GM18951 (cell line): ENCODE data around the gene SULT1A2.
"Not testable (repeated sequence)": the region's sequence is repeated elsewhere in the genome, so short reads cannot be mapped to it uniquely, and the experiment has no call there.

Source experiments
- POLR2A ChIP-seq: IDR thresholded peaks from 4 replicates; pipeline ENCODE4 v1.6.1; 2011; ENCODE audit warnings: mild to moderate bottlenecking; ENCODE audit not compliant: insufficient read length, insufficient read depth; ENCODE audit errors: extremely low read depth
- in situ Hi-C: fragments of 300-500 bp; cut with MboI; formaldehyde crosslinking; loops from one replicate; pipeline ENCODE4 v1.12.0; 2022; ENCODE audit warnings: low sequenced_read_pairs, mixed read lengths, inconsistent platforms; ENCODE audit not compliant: unreplicated experiment

SULT1A2 gene

DNA sequence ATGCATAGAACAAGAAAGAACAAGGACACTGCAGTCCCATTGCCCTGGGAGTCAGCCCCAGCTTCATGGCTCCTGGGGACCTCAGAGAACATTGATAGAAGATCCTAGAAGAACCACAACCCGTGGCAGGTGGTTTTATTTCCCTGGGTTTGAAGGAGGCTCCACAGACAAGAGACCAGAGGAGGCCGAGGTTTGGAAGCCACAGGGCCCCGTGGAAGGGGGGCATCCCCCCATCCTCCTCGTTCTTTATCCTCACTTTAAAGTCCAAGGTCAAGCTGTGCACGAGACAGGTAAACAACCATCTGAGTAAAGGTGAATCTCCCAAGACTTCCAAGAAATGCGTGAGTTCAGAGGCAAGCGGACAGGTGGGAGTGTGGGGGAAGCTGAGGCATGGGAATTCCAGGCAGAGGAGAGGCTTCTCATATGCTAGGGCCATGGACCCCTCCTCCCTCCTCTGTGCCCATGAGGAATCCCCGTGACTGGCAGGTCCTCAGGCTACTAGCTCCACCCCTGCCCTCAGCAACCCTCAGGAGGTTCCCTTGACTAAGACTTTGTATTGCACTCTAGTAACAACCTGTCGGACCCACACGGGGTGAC is 13.8 kb upstream of the SULT1A2 start:
- TF ChIP-seq POLR2A = no peak
- in situ Hi-C loops = no loop called here

DNA sequence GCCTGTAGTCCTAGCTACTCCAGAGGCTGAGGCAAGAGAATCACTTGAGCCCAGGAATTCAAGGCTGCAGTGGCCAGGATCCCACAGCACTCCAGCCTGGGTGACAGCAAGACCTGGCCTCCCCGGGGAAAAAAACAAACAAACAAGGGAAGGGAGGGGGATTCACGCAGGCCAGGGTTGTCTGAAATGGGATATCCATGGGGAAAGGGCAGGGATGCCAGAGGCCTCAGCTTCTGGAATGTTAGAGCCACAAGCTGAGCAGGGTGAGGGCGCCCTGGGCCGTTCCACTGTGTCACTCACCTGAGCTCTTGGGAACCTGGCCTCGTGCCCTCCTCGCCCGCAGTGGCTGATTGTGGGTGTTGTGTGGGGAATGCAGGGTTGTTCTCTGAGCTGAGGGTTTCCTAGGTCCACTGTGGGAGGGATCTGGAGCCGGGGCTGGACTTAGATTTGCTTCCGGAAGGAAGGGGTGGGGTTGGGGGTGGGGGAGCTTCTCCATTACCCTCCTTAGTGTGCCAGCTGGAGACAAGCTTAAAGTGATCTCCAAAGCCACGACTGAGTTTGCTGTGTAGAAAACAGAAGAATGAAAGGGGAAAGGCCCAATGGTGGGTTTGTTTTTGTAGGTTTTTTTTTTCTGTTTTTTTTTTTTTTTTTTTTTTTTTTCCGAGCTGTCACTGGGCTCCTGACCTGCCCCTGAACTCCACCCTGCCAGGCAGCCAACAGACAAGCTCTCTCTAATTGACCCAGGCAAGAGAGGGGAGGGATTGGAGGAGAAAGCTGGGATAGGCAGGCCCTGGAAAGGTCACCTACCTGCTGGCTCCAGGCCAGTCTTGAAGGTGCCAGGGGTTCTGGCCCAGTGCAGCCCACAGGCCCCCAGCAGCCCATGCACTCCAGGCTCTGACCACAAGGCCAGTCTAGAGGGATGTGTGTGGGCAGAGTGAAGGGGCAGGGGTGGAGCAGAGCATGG is 13.1 kb upstream of the SULT1A2 start, which contains the start of gene SULT1A1:
TSS of gene SULT1A1 (minus strand) at position 414 of the 964 bp plus-strand sequence. CDS start 1,189 bp downstream, outside the sequence.
- TF ChIP-seq POLR2A = no peak

DNA sequence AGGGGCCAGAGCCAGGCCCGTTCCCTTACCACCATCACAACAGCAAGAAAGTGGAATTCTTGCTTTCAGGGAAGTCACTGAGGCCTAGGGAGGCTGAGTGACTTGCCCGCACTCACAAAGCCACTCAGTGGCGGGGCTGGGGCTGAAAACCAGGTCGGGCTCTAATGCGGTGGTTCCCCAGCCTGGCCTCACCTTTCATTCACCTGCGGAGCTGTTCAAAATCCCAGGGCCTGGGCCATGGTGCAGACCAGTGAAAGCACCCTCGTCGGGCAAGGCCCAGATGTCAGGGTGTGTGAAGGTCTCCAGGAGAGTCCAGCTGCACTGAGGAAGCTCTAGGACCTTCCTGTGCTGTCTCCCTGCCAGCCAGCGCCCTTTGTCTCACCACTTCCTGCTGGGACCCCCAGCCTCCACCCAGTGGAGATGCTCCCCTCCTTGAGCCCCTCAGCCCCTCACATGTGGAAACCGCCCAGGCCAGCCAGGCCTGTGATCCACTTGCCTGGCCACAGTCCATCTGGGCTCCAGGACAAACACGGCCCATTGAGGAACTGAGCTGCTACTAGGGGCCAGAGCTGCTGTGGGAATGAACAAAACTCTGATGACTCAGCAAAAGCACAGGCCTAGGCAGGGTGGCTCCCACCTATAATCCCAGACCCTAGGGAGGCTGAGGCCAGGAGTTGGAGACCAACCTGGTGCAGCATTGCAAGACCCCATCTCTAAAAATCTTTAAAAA is 12.2 kb upstream of the SULT1A2 start:
- in situ Hi-C loops = not testable (repeated sequence)

More for the DNA sequence above, 13.1 kb upstream of the SULT1A2 start, which contains the start of gene SULT1A1:
- in situ Hi-C loops = no loop called here

DNA sequence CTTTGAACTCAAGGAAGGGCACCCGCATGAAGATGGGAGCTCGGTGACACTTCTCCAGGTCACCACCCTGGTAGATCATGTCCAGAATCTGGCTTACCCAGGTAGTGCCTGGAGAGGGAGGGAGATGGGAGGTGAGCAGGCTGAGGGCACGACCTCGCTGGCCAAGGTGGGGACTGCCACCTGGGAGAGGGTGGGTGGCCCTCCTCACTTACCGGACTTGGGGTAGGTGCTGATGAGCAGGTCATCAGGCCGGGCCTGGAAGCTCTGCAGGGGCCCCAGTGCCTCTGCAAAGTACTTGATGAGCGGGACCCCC is 11.6 kb upstream of the SULT1A2 start:
- in situ Hi-C loops = not testable (repeated sequence)

DNA sequence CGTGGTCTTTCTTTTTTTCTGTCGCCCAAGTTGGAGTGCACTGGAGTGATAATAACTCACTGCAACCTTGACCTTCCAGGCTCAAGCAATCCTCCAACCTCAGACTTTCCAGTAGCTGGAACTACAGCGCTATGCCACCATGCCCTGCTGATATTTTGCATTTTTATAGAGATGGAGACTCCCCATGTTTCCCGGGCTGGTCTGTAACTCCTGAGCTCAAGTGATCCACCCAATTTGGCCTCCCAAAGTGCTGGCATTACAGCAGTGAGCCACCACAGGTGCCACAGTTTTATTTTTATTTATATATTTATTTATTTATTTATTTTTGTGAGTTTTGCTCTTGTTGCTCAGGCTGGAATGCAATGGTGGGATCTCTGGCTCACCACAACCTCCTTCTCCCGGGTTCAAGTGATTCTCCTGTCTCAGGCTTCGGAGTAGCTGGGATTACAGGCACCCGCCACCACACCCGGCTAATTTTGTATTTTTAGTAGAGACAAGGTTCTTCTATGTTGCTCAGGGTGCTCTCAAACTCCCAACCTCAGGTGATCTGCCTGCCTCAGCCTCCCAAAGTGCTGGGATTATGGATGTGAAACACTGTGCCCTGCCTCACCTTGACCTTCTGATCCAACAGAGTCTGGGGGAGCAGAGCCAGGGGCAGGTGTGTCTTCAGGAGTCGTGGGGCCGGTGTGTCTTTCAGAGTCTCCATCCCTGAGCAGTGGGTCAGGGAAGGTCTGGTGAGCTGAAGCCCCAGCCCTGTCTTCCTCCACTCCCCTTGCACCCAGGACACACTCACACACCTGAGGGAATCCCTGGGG is 11.0 kb upstream of the SULT1A2 start:
- in situ Hi-C loops = not testable (repeated sequence)

DNA sequence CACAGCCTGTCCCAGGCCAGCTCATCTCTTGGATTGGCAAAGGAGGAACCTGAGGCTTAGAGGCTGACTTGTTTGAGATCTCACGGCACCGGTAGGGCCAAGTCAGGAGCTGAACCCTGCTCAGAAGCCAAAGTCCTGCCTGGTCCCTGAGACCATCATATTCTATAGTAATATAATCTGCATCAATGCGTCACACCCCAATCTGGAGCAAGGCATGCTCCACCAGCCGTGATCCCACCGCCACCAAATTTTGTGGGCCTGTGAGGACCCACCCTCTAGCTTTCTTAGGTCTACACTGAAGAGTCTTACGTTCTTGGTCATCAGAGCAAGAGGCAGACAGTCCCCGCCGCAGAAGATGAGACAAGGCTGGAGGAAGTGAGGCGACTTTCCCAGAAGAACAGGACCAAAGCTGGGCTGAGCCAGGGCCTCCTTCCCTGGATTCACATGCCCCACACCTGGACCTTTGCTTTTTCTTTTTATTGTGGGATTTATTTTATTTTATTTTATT is 10.3 kb upstream of the SULT1A2 start:
- in situ Hi-C loops = no loop called here

DNA sequence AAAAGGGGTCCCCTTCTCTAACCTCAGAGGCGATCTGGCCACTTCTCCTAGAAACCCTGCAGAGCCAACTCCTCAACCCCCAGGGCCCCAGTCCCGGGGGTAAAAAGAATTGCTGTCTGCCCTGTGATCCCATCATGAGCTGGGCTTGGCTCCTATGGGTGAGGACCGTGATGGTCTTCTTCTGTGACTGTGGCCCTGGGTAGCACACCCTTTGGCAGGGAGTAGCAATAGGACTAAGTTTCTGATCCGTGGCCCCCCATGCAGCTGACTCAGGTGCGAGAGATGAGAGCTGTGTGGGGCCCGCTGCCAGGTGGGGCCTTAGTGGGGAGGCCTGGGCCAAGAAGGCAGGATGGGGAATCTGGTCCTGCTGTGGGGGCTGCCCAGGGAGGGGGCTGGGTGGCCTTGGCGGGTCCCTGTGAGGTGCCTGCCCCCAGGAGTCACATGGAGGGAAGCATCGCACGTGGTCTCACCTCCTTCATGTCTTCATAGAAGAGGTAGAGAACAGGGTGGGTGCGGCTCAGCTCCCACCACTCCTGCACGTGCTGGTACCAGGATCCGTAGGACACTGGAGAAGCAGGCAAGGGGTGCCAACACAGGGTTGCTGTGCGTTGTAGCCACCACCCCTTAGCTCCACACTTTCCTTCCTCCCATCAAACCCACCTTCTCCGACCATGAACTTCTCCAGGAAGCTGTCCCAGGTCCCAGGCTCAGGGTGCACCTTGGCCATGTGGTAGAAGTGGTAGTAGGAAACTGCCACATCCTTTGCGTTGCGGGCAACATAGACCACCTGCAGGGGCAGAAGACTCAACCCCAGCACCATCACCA is 9.7 kb upstream of the SULT1A2 start:
- no peak for TF ChIP-seq POLR2A
- in situ Hi-C loops = no loop called here

More for the DNA sequence above, 10.3 kb upstream of the SULT1A2 start:
- TF ChIP-seq POLR2A = no peak

DNA sequence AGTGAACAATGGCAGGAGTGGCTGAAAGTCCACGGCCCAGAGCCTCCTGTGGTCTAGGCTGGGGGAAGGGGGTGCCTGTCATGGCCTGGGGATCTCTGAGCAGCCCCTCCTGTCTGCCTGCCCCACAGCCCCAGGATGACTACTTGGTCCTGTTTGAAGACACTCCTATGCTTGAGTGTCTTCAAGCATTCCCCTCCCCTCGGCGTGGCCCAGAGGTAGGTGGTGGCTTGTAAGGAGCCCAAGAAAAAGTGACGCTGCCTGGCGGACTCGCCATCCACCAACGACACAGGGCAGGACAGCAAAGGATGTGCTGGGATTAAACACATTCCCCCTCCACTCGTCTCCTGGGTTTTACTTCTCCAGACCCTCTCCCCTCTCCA is 7.3 kb upstream of the SULT1A2 start:
- in situ Hi-C loops = no loop called here
- no peak for TF ChIP-seq POLR2A

DNA sequence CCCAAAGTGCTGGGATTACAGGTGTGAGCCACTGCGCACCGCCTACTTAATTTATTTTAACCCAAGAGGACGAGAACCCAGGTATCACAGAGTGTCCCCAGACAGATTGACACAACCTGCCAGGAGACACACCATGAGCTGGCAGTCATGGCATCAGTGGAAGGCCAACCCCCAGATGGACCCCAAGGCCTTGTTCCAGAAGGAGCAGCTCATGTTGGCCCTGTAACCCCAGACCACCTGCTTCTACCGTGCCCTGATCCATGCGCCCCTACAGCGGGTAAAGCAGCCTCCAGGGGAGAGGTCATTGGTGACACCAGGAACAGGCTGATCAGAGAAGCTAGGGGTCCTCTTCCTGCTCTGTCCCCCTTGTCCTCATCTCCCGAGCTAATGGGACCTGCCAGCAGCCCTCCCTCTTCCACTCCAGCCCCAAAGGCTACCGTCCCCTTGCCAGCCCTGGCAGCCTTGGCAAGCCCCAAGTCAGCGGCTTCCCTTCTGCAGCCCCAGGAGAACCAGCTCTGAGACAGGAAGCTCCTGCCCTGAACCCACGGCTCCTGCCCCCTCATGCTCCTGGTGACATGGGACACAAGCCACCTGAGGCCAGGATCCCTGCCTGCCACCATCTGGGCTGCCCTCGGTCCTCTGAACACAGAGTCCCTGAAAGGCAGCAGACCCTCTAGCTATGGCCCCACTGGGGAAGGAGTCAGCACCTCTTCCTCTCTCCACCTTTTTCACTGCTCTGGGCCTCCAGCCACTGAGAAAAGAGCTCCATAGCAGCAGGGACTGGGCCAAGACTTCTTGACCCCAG is 6.7 kb upstream of the SULT1A2 start:
- TF ChIP-seq POLR2A = no peak
- in situ Hi-C loops = no loop called here

DNA sequence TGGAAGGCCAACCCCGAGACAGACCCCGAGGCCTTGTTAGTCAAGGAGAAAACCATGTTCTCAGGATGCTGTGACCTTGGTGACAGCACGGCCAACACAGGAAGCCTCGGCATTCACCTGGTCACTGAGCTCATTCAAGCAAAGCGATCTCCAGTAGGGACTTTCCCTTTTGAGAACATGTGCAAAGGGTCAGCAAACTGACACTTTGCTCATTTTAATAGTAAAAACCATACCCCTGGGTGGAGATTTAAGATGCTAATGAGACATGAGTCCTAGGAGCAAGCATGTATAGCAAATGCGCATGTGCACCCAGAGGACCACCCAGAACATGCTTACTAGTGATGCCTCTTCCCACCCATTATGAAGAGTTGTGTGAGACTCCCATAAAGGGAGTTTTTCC is 5.7 kb upstream of the SULT1A2 start:
- in situ Hi-C loops = no loop called here
- no peak for TF ChIP-seq POLR2A

DNA sequence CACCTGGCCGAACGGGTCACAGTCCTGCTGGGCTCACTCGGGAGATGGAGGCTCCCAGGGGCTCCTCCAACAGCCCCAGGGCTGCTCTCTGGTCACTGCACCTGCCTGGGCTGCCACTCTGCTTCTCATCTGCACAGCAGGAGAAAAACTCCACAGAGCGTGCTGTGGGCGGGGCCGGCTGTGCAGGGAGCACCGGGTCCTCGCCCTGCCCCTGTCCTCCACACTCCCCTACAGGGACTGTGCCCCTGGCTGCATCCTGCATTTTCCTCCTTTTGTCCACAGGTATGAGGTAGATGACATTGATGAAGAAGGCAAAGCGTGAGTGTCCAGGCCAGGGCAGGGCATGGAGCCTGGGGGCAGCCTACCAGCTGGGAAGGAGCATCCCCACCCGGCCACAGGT is 5.2 kb upstream of the SULT1A2 start:
- in situ Hi-C loops = not testable (repeated sequence)

DNA sequence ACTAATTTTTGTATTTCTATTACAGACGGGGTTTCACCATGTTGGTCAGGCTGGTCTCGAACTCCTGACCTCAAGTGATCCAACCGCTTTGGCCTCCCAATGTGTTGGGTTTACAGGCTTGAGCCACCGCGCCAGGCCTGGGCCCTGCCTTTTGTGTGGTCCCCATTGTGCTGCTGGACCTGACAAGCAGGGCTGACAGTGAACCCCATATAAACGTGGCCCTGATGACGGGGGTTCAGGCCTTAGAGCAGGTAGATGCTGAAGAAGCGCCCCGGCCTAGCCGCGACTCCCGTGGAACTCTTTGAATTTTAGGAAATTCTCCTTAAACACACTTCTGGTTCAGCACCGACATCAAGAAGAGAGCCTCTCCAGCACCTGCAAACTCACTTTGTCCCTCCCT is 4.7 kb upstream of the SULT1A2 start:
- in situ Hi-C loops = not testable (repeated sequence)

DNA sequence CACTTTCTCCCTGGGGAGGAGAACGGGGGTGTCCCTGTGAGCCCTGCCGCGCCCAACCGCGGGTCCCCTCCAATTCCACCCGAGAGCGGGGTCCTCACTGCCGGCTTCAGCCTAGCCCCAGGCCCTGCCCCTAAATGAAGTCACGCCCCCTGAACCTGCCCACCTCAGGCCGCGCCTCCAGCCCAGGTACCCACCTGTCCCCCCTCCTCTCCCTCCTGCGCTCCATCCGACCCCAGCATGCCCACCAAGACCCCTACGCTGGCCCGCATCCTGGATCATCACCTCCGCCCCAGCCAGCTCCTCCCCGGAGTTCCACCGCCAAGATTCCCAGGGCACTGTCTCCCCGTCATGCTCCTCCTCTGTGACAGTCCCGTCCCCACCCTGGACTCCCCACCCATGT is 4.1 kb upstream of the SULT1A2 start:
- in situ Hi-C loops = not testable (repeated sequence)

DNA sequence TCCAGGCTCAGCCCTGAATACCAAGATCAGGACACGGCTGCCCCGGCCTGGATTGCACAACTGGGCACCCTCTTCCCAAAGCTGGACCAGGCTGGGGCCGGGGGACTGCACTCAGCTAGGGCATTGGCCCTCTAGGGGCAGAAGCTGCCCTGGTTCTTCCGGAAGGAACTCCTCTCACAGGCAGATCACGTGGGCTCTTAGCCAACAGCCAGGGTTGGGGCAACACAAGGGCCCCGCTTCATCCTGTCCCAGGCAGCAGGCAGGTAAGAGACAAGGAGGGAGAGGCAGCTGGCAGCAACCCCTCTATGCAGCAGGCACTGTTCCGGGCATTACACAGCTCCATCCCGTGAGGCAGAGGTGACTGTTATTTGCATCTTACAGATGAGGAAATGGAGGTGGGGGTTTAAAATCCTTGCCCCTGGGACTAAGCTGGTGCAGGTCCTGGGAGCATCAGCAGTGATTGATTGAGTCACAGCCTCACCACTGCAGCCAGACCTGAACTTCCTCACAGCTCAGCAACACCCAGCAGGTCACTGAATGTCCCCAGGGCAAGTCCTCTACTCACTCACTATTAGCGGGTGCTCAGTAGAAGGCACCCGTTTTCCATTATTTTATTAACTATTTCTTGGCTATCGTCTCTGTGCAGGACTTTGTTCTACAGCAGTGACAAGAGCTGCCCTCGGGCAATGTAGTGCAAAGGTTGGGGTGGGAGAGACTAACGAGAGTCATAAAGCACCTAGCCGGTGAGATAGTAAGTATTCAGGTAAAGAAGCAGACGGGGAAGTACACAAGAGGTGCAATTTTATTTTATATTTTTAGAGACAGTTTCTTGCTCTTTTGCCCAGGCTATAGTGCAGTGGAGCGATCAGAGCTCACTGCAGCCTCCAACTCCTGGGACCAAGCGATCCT is 2.8 kb upstream of the SULT1A2 start:
- in situ Hi-C loops = not testable (repeated sequence)
